ENCODE data around the gene LMO1.

- no peak for TF ChIP-seq POLR2A (IDR thresholded peaks at IDR 0.05)
- TF ChIP-seq CTCF (IDR thresholded peaks at IDR 0.05) = no peak
Observed at GRCh38 chr11:8239040-8239439, 24.6 kb downstream of the LMO1 start.
